ENCODE data around the gene RTP3.

The RTP3 gene

DNA sequence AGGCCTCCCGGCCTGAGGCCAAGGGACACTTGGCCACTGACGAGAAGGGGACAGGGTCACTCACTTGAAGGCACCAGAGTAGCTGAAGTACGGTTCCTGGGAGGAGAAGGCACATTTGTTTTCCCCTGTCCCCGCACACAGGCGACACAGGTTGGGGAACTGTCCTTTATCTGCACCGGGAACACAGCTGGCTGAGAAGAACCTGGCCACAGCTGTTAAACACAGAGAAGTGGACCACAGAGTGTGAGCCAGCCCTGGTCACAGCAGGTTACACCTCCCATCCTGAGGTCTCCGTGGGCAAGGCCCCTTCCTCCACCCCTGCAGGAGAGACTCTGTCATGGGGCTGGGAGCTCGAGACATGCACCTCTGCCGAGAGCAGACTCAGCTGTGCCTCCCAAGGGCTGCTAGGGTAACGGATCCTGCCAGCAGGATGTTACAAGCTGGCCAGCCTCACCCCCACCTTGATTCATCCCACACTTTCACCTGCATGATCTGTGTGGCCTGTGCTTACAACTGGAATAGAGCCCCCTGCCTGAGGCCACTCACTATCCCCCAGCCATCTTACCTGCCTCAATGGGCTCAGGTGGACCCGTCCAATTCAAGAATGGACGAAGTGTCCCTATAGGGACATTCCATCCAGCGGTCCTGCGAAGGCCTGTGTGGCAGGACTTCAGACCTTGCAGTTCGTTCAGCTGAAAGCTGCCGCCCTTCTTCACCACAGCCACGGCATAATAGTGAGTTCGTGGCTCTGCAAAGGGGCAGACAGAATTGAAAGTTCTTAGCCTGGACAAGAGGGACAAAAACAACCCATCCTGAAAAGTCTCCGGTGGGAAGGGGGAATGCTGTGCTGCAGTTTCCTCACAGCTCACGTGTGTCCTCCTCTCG, 42.3 kb upstream of the RTP3 start:
- in situ Hi-C loops (cut with HindIII; ENCODE audit: low sequenced_read_pairs), result no loop called here
- TF ChIP-seq, protein P1, sequence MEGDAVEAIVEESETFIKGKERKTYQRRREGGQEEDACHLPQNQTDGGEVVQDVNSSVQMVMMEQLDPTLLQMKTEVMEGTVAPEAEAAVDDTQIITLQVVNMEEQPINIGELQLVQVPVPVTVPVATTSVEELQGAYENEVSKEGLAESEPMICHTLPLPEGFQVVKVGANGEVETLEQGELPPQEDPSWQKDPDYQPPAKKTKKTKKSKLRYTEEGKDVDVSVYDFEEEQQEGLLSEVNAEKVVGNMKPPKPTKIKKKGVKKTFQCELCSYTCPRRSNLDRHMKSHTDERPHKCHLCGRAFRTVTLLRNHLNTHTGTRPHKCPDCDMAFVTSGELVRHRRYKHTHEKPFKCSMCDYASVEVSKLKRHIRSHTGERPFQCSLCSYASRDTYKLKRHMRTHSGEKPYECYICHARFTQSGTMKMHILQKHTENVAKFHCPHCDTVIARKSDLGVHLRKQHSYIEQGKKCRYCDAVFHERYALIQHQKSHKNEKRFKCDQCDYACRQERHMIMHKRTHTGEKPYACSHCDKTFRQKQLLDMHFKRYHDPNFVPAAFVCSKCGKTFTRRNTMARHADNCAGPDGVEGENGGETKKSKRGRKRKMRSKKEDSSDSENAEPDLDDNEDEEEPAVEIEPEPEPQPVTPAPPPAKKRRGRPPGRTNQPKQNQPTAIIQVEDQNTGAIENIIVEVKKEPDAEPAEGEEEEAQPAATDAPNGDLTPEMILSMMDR (IDR thresholded peaks at IDR 0.05; ENCODE audit: low read depth, low read length, missing control alignments), result no peak

DNA sequence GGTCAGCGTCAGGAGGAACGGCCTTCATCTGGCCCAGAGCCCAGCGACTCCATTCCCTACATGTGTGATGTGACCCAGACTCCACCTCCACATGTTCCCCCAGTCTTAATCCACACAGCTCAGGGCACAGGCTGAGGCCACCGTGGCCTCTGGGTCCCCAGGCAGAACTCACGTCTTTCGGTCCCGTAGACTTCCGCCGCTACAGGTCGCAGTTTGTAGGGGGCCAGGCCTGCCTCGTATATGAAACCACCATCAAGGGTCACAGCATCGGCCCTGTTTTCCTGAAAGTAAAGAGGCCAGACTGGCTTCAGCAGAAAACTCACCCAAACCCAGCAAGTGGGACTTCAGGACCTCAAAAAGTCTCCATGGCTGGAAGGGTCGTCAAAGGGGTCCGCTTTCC, 41.7 kb upstream of the RTP3 start:
- no peak overlapping the region for H3K4me3 ChIP-seq (ENCODE audit: low read depth, low read length)
- DNase-seq (ENCODE audit: low read depth), result no peak
- TF ChIP-seq, protein P1 (IDR thresholded peaks at IDR 0.05; ENCODE audit: low read depth, low read length, missing control alignments), result no peak
- in situ Hi-C loops (cut with HindIII; ENCODE audit: low sequenced_read_pairs), result no loop called here

More for the DNA sequence above, 42.3 kb upstream of the RTP3 start:
- no peak overlapping the region for H3K4me3 ChIP-seq (ENCODE audit: low read depth, low read length)
- no peak for DNase-seq (ENCODE audit: low read depth)

DNA sequence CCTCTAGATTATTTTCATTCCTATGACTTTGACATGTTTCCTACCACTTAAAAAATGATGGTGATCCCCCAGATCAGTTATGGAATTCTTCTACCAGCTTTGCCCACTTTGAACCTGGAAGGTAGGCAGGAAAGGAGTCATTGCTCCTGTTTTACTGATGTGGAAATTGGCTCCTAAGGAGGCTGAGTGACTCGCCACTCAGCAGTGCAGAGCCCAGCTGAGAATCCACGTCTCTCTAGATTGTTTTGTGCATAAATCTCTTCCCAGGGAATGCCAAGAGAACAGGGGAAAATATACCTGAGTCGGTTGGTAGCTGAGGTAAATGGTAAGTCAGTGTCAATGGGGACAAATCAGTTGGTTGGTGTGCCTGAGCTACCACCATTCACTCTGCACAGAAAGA, 37.7 kb upstream of the RTP3 start:
- no peak overlapping the region for H3K4me3 ChIP-seq (ENCODE audit: low read depth, low read length)
- DNase-seq (ENCODE audit: low read depth), result no peak
- in situ Hi-C loops (cut with HindIII; ENCODE audit: low sequenced_read_pairs), result no loop called here
- TF ChIP-seq, protein P1 (IDR thresholded peaks at IDR 0.05; ENCODE audit: low read depth, low read length, missing control alignments), result no peak

DNA sequence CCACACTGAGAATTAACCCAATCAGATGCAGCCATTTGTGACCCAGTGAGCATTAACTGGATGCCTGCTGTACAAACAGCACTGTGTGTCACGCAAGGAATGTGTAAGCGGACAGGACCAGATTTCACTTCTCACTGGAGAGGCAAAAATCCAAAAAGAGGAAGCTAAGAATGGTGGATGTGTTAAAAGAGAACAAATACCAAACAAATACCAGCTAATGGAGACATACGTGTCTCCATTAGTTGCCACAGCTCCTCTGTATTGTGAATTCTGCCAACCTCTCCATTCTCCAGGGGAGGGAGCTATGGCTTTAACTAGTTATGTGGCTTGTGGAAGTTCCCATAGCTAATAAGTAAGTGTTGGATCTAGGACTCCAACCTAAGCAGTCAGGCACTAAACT, 35.7 kb upstream of the RTP3 start:
- TF ChIP-seq, protein P1 (IDR thresholded peaks at IDR 0.05; ENCODE audit: low read depth, low read length, missing control alignments), result no peak
- no peak overlapping the region for H3K4me3 ChIP-seq (ENCODE audit: low read depth, low read length)
- no peak for DNase-seq (ENCODE audit: low read depth)
- in situ Hi-C loops (cut with HindIII; ENCODE audit: low sequenced_read_pairs), result no loop called here

- no peak for DNase-seq (ENCODE audit: low read depth)
- TF ChIP-seq, protein P1 (IDR thresholded peaks at IDR 0.05; ENCODE audit: low read depth, low read length, missing control alignments), result no peak
These were observed 35.3 kb upstream of the RTP3 start for GRCh38 chr3:46462511-46462910.

GRCh38 chr3:46463120-46463867, 34.5 kb upstream of the RTP3 start:
- H3K4me3 ChIP-seq (ENCODE audit: low read depth, low read length), result no peak overlapping the region
- no peak for DNase-seq (ENCODE audit: low read depth)
- in situ Hi-C loops (cut with HindIII; ENCODE audit: low sequenced_read_pairs), result no loop called here

More at GRCh38 chr3:46462511-46462910, 35.3 kb upstream of the RTP3 start:
- H3K4me3 ChIP-seq (ENCODE audit: low read depth, low read length), result no peak overlapping the region
- in situ Hi-C loops (cut with HindIII; ENCODE audit: low sequenced_read_pairs), result no loop called here

More at GRCh38 chr3:46463120-46463867, 34.5 kb upstream of the RTP3 start:
- TF ChIP-seq, protein P1 (IDR thresholded peaks at IDR 0.05; ENCODE audit: low read depth, low read length, missing control alignments), result no peak

Data from astrocyte of the cerebellum (primary cell).